ENCODE measurements around the gene SLC25A1.
A peak's percentile ranks its signal among the peaks of the same experiment; 100 is the strongest.

The SLC25A1 gene

DNA sequence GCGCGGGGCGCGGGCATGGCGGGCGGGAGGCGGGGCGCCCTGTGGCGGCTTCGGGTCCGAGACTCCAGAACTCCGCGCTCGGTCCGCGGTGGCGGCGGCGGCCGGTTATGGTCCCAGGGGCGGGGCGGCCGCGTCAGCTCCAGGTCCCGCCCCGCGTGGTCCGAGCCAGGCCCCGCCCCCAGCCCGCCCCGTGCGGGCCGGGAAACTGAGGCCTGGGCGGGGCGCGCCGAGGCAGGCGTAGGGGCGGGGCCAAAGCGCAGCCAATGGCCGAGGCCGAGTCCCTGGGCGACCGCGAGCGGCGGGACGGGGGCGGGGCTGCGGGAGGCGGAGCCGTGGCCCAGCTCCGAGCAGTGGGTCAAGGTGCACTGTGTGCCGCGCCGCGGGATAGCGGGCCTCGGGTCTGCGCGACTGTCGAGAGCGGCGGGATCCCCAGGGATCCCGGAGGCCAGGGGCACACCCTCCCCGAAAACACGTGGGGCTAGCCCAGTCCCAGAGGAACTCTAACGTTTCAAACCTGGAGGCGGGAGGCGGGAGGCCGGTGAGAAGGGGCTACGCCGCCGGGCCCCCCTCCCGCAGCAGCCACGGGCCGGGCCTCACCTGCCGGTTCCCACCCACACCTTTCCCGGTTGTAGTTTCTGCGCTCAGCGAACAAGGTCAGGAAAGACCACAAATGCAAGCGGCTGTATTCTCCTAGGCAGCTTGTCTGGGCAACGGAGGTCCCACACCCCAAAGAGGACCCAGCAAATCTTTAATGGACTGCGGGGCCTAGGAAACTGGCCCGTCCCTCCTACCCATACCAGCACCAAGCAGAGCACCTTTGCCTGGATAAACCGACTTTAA is at the start of gene SLC25A1:
Gene SLC25A1 (minus strand): TSS at position 80 of the 840 bp plus-strand sequence. CDS start 63 bp downstream, at position 17.
- peak; percentile 89 for DNase-seq

DNA sequence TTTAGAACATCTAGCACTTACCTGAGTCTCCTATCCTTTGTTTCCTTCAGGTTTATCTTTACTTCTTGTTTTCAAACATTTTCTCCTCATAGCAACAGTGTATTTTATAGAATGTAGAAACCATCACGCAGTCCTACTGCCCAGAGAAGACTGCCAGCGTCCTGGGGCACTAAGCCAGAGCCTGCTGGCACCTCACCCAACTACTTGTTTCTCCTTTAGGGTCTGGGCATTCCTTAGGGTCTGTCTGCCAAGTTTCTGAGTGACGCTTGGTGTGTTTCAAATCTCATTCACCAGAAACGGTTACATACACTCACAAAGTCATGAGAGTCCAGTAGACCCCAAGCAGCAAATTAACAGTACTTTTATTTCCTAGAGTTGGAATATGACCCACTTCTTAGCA is 49.6 kb upstream of the SLC25A1 start:
- no peak for DNase-seq

GRCh38 chr22:19226428-19226827 is 47.9 kb upstream of the SLC25A1 start:
- DNase-seq = no peak

GRCh38 chr22:19225560-19225959 is 47.0 kb upstream of the SLC25A1 start:
- no peak for DNase-seq

DNA sequence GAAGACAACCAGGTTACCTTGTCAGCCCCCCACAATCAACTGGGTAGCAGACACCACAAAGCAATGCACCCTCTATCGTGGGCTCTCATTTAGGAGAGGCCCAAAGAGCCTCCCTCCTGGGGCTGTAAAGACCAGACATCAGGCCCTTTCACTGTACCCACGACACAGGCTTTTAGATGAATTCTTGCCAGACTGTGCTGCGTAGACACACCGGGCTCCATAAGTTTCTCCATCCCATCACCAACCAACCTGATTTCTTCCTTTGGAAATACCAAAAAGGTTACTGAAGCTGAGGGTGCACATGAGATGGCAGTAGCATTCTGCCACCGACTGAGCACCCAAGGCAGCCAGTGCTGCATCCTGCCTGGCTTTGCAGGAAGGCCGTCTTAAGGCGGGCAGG is 46.4 kb upstream of the SLC25A1 start:
- DNase-seq = no peak

DNA sequence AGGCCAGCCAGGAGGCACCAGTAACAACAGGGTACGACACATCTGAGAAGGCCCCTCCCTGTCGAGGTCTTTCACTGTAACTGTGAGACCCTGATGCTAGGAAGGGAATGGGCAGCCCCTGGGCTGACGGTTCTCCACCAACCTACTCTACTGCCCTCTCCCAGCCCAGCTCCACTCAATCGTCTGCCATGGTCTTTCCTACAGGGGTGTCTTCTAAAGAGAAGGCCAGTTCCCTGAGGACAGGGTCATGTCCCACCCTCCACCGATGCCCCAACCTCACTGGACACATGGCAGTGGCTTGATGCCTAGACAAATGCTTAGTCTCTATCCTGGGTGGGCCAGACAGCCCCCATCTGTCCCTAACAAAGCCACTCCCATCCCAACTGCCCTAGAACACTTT is 46.0 kb upstream of the SLC25A1 start:
- DNase-seq = no peak

- DNase-seq = no peak
These were observed 45.1 kb upstream of the SLC25A1 start for GRCh38 chr22:19223617-19224016.

GRCh38 chr22:19223110-19223509 is 44.6 kb upstream of the SLC25A1 start:
- DNase-seq = no peak

GRCh38 chr22:19222242-19223005 is 43.9 kb upstream of the SLC25A1 start:
- DNase-seq = no peak

GRCh38 chr22:19220867-19221266 is 42.3 kb upstream of the SLC25A1 start:
- no peak for DNase-seq

DNA sequence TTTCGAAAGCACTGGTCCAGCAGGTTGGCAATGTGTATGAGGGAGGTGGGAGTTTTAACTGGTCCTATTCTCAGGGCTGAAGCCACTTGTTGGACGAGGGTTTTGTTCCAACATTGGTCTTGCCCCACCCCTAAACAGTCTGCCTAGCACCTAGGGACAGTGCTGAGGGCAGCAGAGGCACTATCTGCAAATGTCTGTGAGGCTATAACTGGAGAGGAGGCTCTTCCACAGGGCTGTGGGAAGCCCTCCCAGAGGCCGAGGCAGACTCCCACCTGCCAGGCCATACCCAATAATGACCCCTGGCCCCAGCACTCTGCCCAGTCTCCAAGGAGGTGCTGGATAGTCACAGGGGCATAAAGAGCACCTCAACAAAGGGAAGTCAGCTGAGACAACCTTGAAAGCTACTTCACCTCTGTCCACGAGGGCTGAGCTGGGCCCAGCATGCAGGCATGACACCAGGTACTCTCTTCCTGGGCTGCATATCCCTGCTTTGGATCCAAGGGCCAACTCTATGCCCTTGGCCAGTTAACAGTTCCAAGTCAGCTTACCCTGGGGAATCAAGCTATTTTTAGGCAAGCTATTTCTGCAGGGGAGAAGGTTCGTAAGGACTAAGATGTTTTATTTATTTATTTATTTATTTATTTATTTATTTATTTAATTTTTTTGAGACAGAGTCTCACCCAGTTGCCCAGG is 40.2 kb upstream of the SLC25A1 start:
- no peak for DNase-seq

GRCh38 chr22:19216579-19216978 is 38.0 kb upstream of the SLC25A1 start:
- DNase-seq = no peak

DNA sequence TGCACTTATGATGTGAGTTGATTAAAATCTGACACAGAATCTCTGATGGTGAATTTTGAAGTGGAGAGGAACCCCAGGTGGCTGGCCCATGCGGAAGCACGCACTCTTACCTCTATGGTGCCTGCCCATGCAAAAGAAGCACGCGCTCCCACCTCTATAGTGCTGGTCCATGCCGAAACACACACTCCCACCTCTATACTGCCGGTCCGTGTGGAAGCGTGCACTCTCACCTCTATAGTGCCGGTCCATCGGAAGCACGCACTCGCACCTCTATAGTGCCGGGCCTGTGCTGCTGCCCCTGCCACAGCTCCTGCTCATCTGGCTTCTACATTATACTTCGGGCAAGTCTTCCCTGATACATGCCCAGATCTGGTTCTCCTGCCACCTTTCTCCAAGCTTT is 36.8 kb upstream of the SLC25A1 start:
- DNase-seq = no peak

DNA sequence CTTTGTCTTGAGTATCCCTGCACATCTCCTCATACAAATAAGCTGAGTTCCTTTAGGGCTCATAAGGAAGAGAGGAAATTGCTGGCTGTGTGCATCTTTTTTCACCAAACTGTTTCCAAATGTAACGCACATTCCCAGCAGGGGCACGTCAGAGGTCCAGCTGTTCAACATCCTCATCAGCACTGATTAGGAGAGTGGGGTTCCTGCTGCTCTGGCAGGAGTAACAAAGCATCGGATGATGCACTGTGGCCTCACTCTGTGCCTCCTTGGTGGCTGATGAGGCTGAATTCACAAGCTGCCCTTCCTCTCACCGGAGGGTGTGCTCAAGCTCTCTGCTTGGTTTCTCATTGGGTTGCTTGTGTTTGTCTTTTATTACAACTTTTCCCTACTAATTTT is 35.5 kb upstream of the SLC25A1 start:
- DNase-seq = no peak

GRCh38 chr22:19213442-19214077 is 35.0 kb upstream of the SLC25A1 start:
- no peak for DNase-seq

- no peak for DNase-seq
These were observed 34.5 kb upstream of the SLC25A1 start for GRCh38 chr22:19213001-19213400.

GRCh38 chr22:19212302-19212870 is 33.9 kb upstream of the SLC25A1 start:
- DNase-seq = no peak

DNA sequence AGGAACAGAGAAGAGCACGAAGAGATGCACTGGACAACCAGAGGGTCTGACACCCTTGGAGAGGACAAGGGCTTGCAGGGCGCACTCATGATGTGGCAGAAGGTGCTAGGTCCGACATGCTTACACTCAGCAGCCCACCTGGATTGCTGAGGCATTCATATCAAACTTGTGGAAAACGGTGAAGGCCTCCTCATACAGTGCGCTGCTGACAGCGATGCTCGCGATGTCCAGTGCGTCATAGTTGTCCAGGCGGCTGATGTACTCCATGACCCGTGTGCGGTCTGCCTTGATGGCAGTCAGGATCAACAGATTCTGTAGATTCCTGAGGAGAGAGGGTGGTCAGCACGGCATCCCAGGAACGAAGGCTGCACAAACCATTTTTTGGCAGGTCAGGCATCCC is 31.7 kb upstream of the SLC25A1 start:
- no peak for DNase-seq

DNA sequence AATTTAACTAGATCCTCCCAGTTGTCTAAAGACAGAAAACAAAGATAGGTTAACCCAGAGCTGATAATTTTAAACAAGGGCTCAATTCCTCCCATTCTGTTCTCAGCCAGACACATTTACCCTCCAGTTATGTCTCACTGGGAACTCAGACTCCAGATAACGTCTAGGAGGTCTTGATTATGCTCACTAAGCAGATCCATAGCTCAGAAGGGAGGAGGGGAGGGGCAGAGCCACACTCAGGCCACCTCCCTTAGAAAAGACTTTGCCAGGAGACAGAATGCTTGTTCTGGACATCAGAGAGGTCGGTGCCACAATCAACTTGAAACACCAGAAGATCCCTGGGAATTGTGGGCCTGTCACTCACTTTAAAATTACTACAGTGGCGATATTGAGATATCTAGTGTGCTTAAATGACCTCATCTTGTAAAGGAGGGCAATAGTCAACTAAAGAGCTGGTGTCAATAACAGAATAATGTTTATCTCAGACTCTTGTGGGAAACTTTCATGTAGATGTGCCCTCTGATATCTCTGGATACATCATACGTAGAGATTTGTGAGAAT is 29.8 kb upstream of the SLC25A1 start:
- DNase-seq = no peak

DNA sequence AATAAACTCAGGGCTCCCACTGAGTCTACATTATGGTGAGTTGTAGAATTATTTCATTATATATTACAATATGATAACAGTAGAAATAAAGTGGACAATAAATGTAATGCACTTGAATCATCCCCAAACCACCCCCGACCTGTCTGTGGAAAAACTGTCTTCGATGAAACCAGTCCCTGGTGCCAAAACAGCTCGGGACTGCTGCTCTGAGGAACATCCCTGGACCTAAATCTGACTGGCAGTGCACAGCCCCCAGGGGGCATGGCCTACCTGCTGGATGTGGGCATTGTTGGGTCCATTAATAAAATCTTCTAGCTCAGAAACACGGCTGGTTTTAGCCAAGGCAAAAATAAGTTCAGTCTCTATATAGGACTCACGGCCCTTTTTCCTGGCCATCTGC is 29.3 kb upstream of the SLC25A1 start:
- DNase-seq = no peak

- no peak for DNase-seq
These were observed 28.9 kb upstream of the SLC25A1 start for GRCh38 chr22:19207401-19207808.

- no peak for DNase-seq
These were observed 27.8 kb upstream of the SLC25A1 start for GRCh38 chr22:19206287-19206686.
